DMS153 treated with DMSO at 0.1 percent for 48 hours (cell line): ENCODE results near the gene DNAJC21.

Experiments used
- DNase-seq: peaks from one replicate; lab custom pipeline; 2025; ENCODE audit not compliant: unreplicated experiment; lab: John Stamatoyannopoulos, UW

Gene DNAJC21

DNA sequence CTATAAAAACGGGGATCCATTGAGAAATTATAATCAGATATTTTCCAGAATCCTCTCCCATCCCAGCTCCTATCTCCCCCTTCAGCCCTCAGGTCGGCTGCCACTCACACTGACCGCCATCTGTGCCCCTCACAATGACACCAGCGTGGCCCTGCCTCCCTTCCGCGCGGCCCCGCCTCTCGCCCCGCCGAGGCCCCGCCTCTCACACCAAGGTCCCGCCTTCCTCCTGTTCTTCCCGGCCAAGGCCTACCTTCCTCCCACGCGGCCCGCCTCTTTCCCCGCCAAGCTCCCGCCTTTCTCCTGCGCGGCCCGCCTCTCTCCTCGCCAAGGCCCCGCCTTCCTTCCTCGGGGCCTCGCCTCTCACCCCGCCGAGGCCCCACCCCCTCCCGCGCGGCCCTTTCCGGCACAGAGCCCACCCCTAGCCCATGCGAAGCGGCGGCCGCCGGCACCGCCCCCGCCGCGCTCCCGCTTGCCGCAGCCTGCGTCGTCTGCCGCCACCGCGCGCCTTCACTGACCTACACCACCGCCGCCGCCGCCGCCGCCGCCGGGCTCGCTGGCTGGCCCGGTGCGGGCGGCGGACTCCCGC lies at the start of gene DNAJC21:
Gene DNAJC21 (plus strand): TSS at position 426 of the 586 bp plus-strand sequence. CDS start 261 bp downstream, outside the sequence.
- DNase-seq = peak; percentile 99

DNA sequence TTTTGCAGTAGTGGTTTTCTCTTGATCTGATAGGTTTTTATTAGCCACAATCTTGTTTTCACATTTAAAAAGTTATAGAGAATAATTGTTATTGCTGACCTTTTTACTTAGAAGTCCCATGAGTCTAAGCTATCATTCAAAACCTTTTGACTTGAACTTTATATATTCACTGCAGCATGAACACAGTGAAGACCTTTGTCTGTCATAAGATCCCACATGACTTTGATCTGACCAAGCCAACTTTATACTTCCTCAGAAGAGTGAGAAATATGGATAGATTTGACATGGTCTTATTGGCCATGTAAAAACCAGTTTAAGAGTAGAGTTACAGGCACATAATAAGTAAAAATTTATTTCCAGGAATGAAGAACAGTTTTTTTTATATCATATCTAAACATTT lies 48.1 kb upstream of the DNAJC21 start:
- DNase-seq = no peak

GRCh38 chr5:34886392-34887119 lies 42.8 kb upstream of the DNAJC21 start:
- no peak for DNase-seq

GRCh38 chr5:34889394-34889793 lies 40.0 kb upstream of the DNAJC21 start:
- no peak for DNase-seq

DNA sequence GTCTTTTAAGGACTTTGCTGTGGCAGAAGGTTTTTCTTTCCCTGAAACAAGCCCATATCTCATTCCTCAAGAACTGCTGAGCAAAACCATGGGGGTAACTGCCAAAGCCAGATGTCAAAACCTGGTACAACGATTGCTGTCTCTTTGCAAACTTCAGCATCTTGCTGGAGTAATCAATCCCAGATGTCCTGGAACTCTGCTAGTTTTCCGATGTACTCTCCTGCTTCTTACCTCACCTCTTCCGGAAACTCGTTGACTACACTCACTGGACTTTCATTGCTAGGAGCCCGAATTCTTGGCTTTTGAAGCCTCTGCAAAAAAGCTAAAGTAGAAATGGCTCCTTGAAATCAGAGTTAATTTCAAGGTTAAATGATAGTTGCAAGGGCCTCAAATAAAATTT lies 37.4 kb upstream of the DNAJC21 start:
- no peak for DNase-seq

GRCh38 chr5:34892414-34892813 lies 36.9 kb upstream of the DNAJC21 start:
- no peak for DNase-seq

- DNase-seq = no peak
Measured at GRCh38 chr5:34894716-34895115, 34.6 kb upstream of the DNAJC21 start.

- DNase-seq = no peak
Measured at GRCh38 chr5:34895641-34896419, 33.5 kb upstream of the DNAJC21 start.

- DNase-seq = no peak
Measured at GRCh38 chr5:34897646-34898045, 31.7 kb upstream of the DNAJC21 start.

DNA sequence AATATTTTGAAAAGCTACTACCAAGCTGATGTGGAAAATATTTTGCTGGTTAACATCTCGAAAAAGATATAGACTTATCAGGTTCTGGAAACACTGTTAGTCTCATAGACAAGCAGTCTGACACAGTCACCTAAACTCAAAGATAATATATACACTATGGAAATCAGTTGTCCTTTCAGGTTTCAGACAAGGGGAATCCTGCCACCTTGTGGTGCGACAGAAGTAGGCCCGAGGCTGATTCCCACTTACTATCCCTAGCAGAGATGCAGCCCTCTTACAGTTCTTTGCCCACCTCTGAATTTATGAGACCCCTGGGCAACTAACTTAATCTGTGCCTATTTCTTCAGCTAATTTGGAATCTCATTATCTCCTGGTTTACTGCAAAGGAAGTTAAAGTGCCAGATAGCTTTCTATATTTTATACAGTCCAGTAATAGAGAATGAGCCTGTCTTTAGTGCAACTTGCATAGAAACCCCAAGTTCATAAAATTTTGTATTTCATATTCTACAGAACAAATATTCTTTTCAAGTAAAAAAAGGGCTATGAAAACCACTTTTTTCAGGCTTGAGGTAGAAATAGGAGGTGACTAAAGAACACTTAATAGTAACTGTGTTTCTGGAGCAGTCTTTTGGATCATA lies 31.0 kb upstream of the DNAJC21 start:
- peak; percentile 73 for DNase-seq

DNA sequence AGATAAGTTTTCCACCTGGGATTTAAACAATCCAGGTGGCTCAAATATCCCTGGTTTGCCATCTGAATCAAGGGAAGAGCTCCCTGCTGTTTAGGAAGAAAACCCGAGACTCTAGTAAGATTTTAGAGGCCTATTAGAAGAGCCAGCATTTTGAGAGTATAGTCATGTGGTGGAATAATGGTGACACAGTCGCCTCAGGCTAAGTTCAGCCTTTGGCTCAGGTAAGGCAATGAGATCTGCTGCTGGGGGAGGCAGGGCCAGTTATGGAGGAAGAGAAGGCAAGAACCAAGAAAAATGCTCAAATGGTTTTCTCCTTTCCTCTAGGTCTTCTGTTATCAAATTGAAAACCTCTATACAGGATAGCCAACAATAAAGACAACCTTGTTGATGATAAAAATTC lies 30.3 kb upstream of the DNAJC21 start:
- no peak for DNase-seq

GRCh38 chr5:34900652-34901051 lies 28.7 kb upstream of the DNAJC21 start:
- no peak for DNase-seq

DNA sequence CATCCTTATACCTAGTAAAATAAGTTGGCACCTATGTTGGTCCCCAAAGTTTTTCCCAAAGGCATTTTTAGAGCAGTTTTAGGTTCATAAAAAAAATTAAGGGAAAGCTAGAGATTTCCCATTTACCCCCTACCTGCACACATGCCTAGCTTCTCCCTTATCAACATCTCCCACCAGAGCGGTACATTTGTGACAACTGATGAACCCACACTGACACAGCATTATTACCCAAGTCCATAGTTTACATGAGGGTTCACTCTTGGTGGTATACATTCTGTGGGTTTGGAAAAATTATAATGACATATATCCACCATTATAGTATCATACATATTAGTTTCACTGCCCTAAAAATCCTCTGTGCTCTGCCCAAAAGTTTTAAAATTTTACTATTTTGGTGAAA lies 26.1 kb upstream of the DNAJC21 start:
- DNase-seq = no peak

GRCh38 chr5:34905564-34905963 lies 23.8 kb upstream of the DNAJC21 start:
- no peak for DNase-seq

DNA sequence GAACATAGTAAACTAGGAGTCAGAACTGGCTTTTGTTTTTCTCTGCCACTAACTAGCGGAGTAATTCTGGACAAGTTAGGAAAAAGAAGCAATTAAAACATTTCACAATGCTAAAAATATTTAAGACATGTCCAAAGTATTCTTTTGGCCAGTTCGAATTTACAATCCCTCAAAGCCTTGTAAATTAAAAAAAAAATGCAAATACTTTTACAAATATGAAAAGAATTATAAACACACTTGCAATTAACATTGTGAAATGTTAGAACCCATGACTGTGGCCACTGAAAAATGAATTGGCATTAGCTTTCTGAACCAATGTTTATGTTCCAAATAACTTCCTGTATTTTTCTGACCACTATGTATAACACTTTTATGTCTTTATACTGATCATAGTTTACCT lies 16.3 kb upstream of the DNAJC21 start:
- no peak for DNase-seq

DNA sequence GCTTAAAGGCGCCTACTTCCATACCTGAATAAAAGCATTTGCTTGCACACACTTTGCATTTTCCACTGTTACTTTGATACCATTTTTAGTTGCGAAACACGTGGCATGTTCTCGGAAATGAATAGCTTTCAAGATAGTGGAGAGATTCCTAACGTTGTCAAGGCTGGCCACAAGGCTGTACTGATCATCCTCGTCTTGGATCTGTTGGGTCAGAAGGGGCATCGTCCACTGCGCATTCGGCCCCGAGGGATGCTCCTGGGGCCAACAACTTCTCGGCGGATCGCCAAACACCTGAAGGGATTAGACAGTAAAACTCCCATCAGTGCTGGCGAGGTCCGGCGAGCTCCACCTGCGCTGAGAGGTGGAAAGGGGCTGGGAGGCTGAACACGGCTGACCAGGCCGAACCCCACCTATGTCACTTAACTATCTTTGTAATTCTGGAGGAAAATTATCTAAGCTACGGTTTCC lies 14.7 kb upstream of the DNAJC21 start:
- no peak for DNase-seq

DNA sequence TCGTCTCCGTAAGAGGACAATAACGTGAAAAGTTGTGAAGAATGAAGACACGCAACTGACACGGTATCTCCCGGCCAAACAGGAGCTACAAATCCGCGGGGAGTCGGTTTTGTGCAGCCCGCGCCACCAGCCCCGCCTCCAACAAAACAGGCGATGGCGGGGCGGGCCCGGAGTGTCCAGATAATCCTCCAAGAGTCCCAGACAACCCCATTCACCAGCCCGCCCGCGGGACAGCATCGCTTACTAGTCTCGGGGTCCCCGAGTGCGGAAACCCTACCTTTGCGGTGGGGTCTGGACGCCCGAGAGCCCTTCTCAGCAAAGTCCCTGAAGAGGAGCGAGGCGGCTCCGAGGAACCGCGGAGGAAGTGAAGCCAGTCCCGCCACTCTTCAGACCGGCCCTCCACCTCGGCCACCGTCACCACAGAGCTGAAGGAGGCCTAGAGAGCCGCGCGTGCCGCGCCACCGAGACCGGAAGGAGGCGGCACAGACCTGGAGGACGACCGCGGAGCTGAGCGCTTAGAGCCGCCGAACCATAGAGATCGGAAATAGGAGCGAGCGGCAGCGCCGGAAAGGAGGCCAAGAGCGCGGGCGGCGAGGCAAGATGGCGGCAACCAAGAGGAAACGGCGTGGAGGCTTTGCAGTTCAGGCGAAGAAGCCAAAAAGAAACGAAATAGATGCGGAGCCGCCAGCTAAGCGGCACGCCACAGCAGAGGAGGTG lies 14.1 kb upstream of the DNAJC21 start, which contains the start of the genes BRIX1 and RAD1:
Gene BRIX1 (plus strand): TSS at position 573 of the 717 bp plus-strand sequence. CDS start 28 bp downstream, at position 601.
Gene RAD1 (minus strand): TSS at position 366 of the 717 bp plus-strand sequence. CDS start 612 bp downstream, outside the sequence.
- DNase-seq = peak; percentile 98

- DNase-seq = no peak
Measured at GRCh38 chr5:34915856-34916192, 13.5 kb upstream of the DNAJC21 start.

DNA sequence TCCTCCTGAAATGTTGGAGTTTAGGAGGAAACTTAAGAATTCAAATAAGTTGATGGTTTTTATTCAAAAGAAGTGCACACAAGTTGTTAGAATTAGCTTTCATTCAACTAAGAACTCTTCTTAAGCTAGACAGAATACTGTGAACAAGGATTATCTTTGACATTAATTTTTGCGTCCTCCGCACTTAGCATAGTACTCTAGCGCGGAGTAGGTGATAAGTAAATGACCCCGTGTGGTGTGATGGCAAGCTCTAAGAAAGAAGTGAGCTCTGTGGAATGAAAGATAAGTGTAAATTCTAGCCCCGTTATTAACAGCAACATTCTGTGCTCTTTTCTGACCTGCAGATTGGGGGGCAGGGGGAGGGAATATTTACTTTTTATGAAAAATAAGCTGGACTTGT lies 12.8 kb upstream of the DNAJC21 start:
- no peak for DNase-seq

- DNase-seq = no peak
Measured at GRCh38 chr5:34918025-34918424, 11.3 kb upstream of the DNAJC21 start.

- DNase-seq = no peak
Measured at GRCh38 chr5:34919077-34919476, 10.3 kb upstream of the DNAJC21 start.
